OCI-LY7 (cell line): ENCODE data around the gene CEP76.

Experiments used
- CTCF ChIP-seq: fragments of 200-600 bp; sonication (generic); conservative IDR thresholded peaks from 2 replicates; pipeline ENCODE4 v1.5.1; 2014; ENCODE audit warnings: mild to moderate bottlenecking, antibody characterized with exemption, low read length, moderate library complexity, mixed read lengths
- EZH2phosphoT487 ChIP-seq: fragments of 200-600 bp; sonication (generic); IDR thresholded peaks from 2 replicates; pipeline ENCODE4 v1.6.1; 2018; ENCODE audit warnings: low read depth, borderline replicate concordance, mild to moderate bottlenecking, mixed run types, antibody characterized with exemption, low read length, moderate library complexity, mixed read lengths

DNA sequence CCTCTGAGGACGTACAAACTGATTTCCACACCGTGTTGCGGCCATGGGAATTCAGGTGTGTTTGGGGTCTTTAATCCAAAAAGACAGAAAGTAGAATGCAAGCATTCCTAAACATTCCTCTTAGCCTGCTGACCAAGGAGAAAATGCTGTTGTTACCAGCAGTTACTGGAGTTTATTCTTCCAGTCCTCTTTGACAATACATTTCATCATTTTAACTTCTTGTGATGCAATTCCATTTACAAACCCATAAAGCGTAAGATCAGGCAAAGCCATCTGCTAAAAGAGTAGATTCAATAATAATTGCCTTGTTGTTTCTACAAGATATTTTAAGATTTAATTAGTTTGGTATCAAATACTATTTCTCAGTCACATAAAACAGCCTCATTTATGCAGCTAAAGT is 77.3 kb downstream of the CEP76 start:
- no peak for TF ChIP-seq CTCF
- TF ChIP-seq EZH2phosphoT487: no peak
